Ectodermal cell (in vitro differentiated cells): Measurements from ENCODE around the gene CASQ2.

Experiments used
- H3K27ac ChIP-seq: 2 replicates; pipeline ENCODE4 v1.7.0; 2013; ENCODE audit warnings: mild to moderate bottlenecking, low read depth, low read length; ENCODE audit not compliant: insufficient read depth, poor library complexity, severe bottlenecking
- H3K27me3 ChIP-seq: 2 replicates; pipeline ENCODE4 v1.7.0; 2013; ENCODE audit warnings: mild to moderate bottlenecking, low read length; ENCODE audit not compliant: insufficient read depth, control insufficient read depth, poor library complexity, severe bottlenecking
- H3K36me3 ChIP-seq: one replicate; pipeline ENCODE4 v1.7.0; 2013; ENCODE audit warnings: low read length; ENCODE audit not compliant: control insufficient read depth, insufficient read depth
- H3K4me1 ChIP-seq: one replicate; pipeline ENCODE4 v1.7.0; 2013; ENCODE audit warnings: low read length; ENCODE audit not compliant: control insufficient read depth, insufficient read depth
- H3K4me3 ChIP-seq: 2 replicates; pipeline ENCODE4 v1.7.0; 2013; ENCODE audit warnings: low read depth, low read length, control low read depth; ENCODE audit not compliant: insufficient read depth
- H3K9me3 ChIP-seq: 2 replicates; pipeline ENCODE4 v1.7.0; 2013; ENCODE audit warnings: mild to moderate bottlenecking, low read length, moderate library complexity; ENCODE audit not compliant: control insufficient read depth
- WGBS, 2 experiments: methylation state at CpG; one replicate each; pipeline ENCODE4 v1.1.7; 2013; ENCODE audit warnings: missing lambda C conversion rate in 2 of 2; 5-methylcytosine and 5-hydroxymethylcytosine counted together

CASQ2 gene

DNA sequence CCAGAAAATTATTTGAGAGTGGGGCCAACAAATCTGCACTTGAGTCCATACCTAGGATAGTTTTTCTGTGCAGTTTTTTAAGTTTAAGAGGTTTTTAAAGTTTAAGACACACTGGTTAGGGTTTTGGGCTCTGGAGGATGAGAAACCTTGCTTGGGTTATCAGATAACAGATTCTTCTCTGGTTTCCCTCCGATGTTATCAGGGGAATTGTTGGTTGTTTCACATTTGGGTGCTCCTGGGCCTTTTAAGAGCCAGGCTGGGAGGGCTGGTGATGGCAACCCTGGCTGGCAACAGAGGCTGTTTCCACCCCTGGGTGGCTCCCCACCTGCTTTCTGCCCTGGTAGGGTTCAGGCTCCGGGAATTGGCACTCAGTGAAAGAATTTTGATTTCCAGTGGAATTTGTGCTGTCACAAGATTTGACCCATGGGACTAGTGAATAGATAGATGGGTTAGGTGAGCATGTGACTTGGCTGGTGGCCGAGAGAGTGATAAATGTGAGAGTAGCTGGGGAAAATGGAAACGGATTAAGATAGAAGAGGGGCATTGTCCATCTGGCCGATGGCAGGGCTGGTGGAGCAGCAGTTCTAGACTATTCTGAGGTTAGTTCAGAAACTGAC, 111.9 kb downstream of the CASQ2 start:
- whole genome bisulfite sequencing, 2 experiments: 89 to 93% methylated on average over 5 of the region's 5 CpGs
- no peak overlapping the region for H3K4me3 ChIP-seq
- no peaks in the 10 kb centered on the region for H3K9me3 ChIP-seq
- H3K36me3 ChIP-seq: no peaks in the 10 kb centered on the region
- H3K27ac ChIP-seq: no peak overlapping the region
- no peaks in the 10 kb centered on the region for H3K27me3 ChIP-seq
- H3K4me1 ChIP-seq: peaks cover 8% of the 10 kb centered on the region

DNA sequence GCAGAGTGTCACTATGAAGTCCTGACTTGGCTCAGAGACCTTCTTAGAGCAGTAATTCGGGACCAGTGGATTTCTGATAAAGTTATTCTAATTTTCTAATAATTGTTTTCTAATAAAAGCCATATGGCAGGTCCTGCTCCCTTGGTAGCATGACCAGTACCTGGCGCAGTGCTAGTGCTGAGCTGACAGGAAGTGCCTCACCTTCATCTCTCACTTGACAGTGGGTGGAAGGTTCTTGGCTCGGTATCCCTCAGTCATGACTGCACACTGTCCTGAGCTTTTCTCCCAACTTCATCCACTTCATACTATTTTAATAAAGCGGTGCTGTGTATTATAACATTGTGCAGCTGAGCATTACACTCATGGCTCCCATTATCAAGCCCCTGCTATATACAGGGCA, 112.6 kb downstream of the CASQ2 start:
- H3K4me1 ChIP-seq: peaks cover 12% of the 10 kb centered on the region
- no peaks in the 10 kb centered on the region for H3K27me3 ChIP-seq
- H3K27ac ChIP-seq: no peak overlapping the region
- H3K4me3 ChIP-seq: no peak overlapping the region
- H3K36me3 ChIP-seq: no peaks in the 10 kb centered on the region
- WGBS, 2 experiments: 86 to 97% methylated on average over 4 of the region's 4 CpGs
- H3K9me3 ChIP-seq: no peaks in the 10 kb centered on the region

DNA sequence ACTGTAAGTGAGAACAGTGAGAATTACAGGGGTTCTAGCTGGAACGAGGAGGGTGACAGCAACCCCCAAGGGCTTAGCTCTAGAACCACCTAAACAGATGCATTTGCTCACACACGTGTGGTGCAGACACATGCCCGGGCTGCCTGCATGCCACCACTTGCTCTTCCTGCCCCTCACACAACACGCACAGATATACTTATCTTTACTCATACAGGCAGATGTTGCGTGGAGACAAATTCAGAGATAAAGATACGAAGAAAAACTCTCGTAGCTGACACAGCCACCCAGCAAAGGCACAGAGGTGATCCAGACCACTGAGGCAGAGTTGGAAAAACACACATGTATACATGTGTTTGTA, 113.2 kb downstream of the CASQ2 start:
- Histone ChIP-seq H3K27ac (no peak overlapping the region), H3K4me3 (no peak overlapping the region), H3K9me3 (no peaks in the 10 kb centered on the region), H3K36me3 (no peaks in the 10 kb centered on the region), H3K27me3 (no peaks in the 10 kb centered on the region), H3K4me1 (peaks cover 18% of the 10 kb centered on the region)
- 90 to 93% methylated on average over 7 of the region's 7 CpGs for WGBS, 2 experiments

DNA sequence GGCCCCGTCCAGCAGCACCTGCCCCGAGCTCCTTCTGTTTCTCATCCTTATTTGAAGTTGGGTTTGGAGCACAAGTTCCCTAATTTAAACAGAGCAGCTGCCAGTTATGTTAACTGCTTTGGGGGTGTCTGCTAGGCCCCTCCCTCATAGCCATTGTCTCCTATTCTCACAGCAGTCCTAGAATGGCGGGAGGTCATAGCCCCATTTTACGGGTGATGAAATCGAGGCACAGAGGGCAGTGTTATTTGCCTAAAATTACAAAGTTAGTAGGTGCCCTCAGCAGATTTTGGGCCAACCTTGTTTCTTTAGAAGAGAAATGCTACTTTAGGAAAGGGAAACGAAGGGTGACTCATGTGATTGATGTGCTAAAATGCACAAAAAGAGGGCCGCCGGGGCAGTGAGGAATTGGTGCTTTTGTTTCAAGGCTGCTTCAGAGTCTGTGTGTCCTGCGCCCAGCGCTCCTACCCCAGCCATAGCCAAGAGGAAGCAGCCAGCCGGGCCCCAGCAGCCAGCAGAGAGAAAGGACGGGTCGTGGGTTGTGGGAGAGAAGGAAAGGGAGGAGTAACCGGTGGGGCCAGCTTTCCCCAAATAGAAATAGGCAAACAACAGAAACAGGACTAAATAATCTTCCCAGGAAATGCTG, 113.7 kb downstream of the CASQ2 start:
- Histone ChIP-seq H3K27ac (no peak overlapping the region), H3K4me3 (no peak overlapping the region), H3K36me3 (no peaks in the 10 kb centered on the region), H3K27me3 (no peaks in the 10 kb centered on the region), H3K9me3 (no peaks in the 10 kb centered on the region), H3K4me1 (peaks cover 23% of the 10 kb centered on the region)
- WGBS, 2 experiments: 46 to 62% methylated on average over 11 to 14 of the region's 14 CpGs

DNA sequence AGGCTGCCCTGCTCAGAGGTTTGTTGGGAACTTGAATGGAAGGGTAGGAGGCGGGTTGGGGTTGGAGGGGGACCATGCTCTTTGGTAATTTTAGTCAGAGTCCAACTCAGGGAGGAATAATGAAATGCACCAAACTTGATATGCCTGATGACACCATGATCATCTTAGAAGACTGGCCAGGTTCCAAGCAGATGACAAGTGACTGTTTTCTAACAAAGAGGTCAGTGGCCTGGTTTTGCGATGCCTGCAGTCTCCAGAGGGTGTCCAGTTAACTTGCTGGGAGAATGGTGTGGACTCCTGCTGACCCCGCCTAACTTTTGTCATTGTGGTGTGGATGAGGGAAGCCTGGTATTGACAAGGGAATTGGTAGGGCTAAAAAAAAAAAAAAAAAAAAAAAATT, 114.4 kb downstream of the CASQ2 start:
- WGBS, 2 experiments: 90 to 91% methylated on average over 3 of the region's 3 CpGs
- H3K27me3 ChIP-seq: no peaks in the 10 kb centered on the region
- H3K4me1 ChIP-seq: peaks cover 29% of the 10 kb centered on the region
- no peaks in the 10 kb centered on the region for H3K36me3 ChIP-seq
- H3K9me3 ChIP-seq: no peaks in the 10 kb centered on the region
- H3K27ac ChIP-seq: no peak overlapping the region
- H3K4me3 ChIP-seq: no peak overlapping the region

DNA sequence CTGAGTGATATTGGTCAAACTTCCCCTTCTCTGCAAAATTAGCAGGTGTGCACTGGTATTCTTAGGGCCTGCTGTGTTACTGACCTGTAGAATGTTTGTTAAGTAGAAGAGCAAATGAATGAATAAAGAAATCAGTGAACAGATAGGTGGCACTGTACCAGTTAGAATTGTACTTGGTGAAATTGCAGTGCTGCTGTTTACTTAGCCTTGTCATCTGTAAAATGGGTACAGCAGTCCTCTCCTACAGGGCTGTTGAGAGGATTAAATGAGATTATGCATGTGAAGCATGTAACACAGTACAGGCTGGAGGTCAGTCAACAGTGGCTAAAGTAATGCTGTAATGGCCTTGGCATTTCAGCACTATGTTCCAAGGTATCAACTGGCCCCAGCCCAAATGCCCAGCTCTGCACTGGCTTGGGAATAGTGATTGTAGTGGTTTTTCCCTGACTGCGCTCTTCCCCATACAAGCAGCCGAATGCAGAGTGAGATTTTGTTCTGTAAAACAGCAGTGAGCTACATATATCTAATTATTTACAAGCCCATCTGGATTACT, 116.2 kb downstream of the CASQ2 start:
- Histone ChIP-seq H3K4me3 (no peak overlapping the region), H3K27ac (no peak overlapping the region), H3K27me3 (peaks cover 8% of the 10 kb centered on the region), H3K4me1 (peaks cover 37% of the 10 kb centered on the region), H3K9me3 (no peaks in the 10 kb centered on the region), H3K36me3 (no peaks in the 10 kb centered on the region)
- WGBS, 2 experiments: 100% methylated on average over 1 to 2 of the region's 2 CpGs

DNA sequence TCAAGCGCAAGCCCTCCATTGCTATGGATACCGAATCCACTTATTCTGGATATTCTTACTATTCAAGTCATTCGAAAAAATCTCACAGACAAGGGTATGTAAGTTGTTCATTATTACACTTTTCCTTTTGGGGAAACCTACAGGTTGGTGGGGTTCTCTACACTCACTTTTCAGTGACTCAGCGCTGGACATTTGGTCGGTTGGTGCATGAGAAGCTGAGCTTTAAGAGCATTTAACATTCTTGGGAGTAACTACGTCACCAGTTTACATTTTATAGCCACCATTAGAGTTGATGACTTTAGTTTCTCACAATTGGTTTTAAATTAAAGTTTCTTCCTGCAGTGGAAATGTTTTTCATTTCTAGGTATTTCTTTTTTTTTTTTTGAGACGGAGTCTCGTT, 117.1 kb downstream of the CASQ2 start:
- no peaks in the 10 kb centered on the region for H3K9me3 ChIP-seq
- H3K4me1 ChIP-seq: peaks cover 37% of the 10 kb centered on the region
- H3K27me3 ChIP-seq: peaks cover 8% of the 10 kb centered on the region
- no peaks in the 10 kb centered on the region for H3K36me3 ChIP-seq
- no peak overlapping the region for H3K4me3 ChIP-seq
- H3K27ac ChIP-seq: no peak overlapping the region
- WGBS, 2 experiments: 93% methylated on average over 6 to 8 of the region's 8 CpGs

DNA sequence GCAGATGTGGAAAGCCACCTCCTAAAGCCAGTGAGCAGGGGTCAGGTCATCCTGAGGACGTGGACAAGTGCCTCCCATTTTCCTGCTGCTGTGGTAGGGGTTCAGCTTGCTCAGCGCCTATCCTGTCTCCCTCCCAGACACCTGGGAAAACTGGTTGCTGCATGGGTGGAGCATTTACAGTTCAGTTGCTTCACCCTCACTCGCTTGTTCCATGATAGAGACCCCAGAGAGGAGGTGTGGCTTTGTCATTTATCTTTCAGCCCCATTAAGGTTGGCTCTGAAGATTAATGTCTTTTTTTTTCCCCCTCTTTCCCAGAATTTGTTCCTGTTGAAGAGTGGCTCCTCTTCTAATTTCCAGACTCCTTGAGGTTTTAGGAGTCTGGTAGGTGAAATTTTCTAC, 117.6 kb downstream of the CASQ2 start:
- Histone ChIP-seq H3K9me3 (no peaks in the 10 kb centered on the region), H3K4me1 (peaks cover 37% of the 10 kb centered on the region), H3K4me3 (no peak overlapping the region), H3K27me3 (peaks cover 8% of the 10 kb centered on the region), H3K36me3 (no peaks in the 10 kb centered on the region), H3K27ac (no peak overlapping the region)
- WGBS, 2 experiments: 30 to 45% methylated on average over 3 of the region's 3 CpGs
